HepG2 (cell line): ENCODE results near the gene C22orf15. TPM values are rescaled to one million over a fixed set of nuclear protein-coding genes. Genes with fewer than 3 reads are reported as not detected.
A peak's percentile ranks its signal among the peaks of the same experiment; 100 is the strongest.

Experiments used
- AKAP8 ChIP-seq: sonication (generic); formaldehyde crosslinking; IDR thresholded peaks from 2 replicates; pipeline ENCODE4 v1.5.1; 2020; ENCODE audit warnings: mild to moderate bottlenecking, missing genetic modification reagents
- ATF1 ChIP-seq: IDR thresholded peaks from 2 replicates; pipeline ENCODE4 v1.6.1; 2016; ENCODE audit warnings: mild to moderate bottlenecking, control low read depth
- ATF4 ChIP-seq, 2 experiments: fragments of 450-650 bp in 1 of 2; sonication (generic) in 1 of 2; formaldehyde crosslinking; IDR thresholded peaks; 2 replicates each; pipeline versions ENCODE4 v1.5.0 to v1.8.0; 2020 to 2022; ENCODE audit warnings: mild to moderate bottlenecking in 1 of 2, missing genetic modification reagents in 1 of 2
- EHMT2 ChIP-seq: fragments of 200-600 bp; sonication (generic); IDR thresholded peaks from 2 replicates; pipeline ENCODE4 v1.7.0; 2017; ENCODE audit warnings: antibody characterized with exemption, low read depth, low read length, borderline replicate concordance
- NBN ChIP-seq: fragments of 450-650 bp; conservative IDR thresholded peaks from 2 replicates; pipeline ENCODE4 v1.6.1; 2017
- RCOR2 ChIP-seq: IDR thresholded peaks from 2 replicates; pipeline ENCODE4 v1.6.1; 2016; ENCODE audit warnings: missing biosample characterization, missing genetic modification reagents
- TBX3 ChIP-seq: fragments of 450-650 bp; IDR thresholded peaks from 2 replicates; pipeline ENCODE4 v1.6.1; 2017; ENCODE audit warnings: antibody characterized with exemption, mild to moderate bottlenecking, inconsistent platforms, borderline replicate concordance
- ZNF276 ChIP-seq: sonication (generic); formaldehyde crosslinking; IDR thresholded peaks from 2 replicates; pipeline ENCODE4 v1.4.0; 2020; ENCODE audit warnings: mild to moderate bottlenecking, low read depth, missing genetic modification reagents
- ZNF737 ChIP-seq: sonication (generic); formaldehyde crosslinking; IDR thresholded peaks from 2 replicates; pipeline ENCODE4 v1.5.0; 2020; ENCODE audit warnings: missing genetic modification reagents, mild to moderate bottlenecking, borderline replicate concordance
- ZNF816 ChIP-seq: sonication (generic); formaldehyde crosslinking; IDR thresholded peaks from 2 replicates; pipeline ENCODE4 v1.8.0; 2022; ENCODE audit warnings: missing genetic modification reagents, mild to moderate bottlenecking, borderline replicate concordance
- polyA plus RNA-seq, 8 experiments: library from polyadenylated mRNA; depleted of rRNA in 3 of 8; stranded (reverse) in 7 of 8; unstranded in 1 of 8; fragments of >200 nt; fragmentation: Illumina TruSeq in 4 of 8; extraction: Trizol in 4 of 8; gene quantifications; 2 replicates each; pipeline versions ENCODE4 v1.2.1 to v1.2.3, GENCODE V29; 2011 to 2016; ENCODE audit warnings: low read depth in 4 of 8, missing spikeins in 1 of 8, mixed read lengths in 1 of 8; ENCODE audit not compliant: insufficient read depth in 1 of 8
- total RNA-seq, 5 experiments: library from RNA; depleted of rRNA; stranded (reverse); fragments of >200 nt; fragmentation: Illumina TruSeq; extraction: Trizol; gene quantifications; 2 replicates each; pipeline ENCODE4 v1.2.3, GENCODE V29; 2016; ENCODE audit warnings: low read depth in 1 of 5
- TF ChIP-seq, protein P1 (sequence below): sonication (generic); formaldehyde crosslinking; IDR thresholded peaks from one replicate; pipeline ENCODE4 v1.5.1; 2020; ENCODE audit warnings: mild to moderate bottlenecking, missing genetic modification reagents; ENCODE audit errors: not compliant biosample characterization
- TF ChIP-seq, protein P2 (sequence below): sonication (generic); formaldehyde crosslinking; IDR thresholded peaks from 2 replicates; pipeline ENCODE4 v1.5.0; 2020; ENCODE audit warnings: missing genetic modification reagents, mild to moderate bottlenecking, borderline replicate concordance

Gene C22orf15
- total and polyA plus RNA-seq, 2 of the 13 experiments (the other 11 are each of a cell fraction or from before 2014, with no cell fraction given) = not detected

- TF ChIP-seq, protein P1, sequence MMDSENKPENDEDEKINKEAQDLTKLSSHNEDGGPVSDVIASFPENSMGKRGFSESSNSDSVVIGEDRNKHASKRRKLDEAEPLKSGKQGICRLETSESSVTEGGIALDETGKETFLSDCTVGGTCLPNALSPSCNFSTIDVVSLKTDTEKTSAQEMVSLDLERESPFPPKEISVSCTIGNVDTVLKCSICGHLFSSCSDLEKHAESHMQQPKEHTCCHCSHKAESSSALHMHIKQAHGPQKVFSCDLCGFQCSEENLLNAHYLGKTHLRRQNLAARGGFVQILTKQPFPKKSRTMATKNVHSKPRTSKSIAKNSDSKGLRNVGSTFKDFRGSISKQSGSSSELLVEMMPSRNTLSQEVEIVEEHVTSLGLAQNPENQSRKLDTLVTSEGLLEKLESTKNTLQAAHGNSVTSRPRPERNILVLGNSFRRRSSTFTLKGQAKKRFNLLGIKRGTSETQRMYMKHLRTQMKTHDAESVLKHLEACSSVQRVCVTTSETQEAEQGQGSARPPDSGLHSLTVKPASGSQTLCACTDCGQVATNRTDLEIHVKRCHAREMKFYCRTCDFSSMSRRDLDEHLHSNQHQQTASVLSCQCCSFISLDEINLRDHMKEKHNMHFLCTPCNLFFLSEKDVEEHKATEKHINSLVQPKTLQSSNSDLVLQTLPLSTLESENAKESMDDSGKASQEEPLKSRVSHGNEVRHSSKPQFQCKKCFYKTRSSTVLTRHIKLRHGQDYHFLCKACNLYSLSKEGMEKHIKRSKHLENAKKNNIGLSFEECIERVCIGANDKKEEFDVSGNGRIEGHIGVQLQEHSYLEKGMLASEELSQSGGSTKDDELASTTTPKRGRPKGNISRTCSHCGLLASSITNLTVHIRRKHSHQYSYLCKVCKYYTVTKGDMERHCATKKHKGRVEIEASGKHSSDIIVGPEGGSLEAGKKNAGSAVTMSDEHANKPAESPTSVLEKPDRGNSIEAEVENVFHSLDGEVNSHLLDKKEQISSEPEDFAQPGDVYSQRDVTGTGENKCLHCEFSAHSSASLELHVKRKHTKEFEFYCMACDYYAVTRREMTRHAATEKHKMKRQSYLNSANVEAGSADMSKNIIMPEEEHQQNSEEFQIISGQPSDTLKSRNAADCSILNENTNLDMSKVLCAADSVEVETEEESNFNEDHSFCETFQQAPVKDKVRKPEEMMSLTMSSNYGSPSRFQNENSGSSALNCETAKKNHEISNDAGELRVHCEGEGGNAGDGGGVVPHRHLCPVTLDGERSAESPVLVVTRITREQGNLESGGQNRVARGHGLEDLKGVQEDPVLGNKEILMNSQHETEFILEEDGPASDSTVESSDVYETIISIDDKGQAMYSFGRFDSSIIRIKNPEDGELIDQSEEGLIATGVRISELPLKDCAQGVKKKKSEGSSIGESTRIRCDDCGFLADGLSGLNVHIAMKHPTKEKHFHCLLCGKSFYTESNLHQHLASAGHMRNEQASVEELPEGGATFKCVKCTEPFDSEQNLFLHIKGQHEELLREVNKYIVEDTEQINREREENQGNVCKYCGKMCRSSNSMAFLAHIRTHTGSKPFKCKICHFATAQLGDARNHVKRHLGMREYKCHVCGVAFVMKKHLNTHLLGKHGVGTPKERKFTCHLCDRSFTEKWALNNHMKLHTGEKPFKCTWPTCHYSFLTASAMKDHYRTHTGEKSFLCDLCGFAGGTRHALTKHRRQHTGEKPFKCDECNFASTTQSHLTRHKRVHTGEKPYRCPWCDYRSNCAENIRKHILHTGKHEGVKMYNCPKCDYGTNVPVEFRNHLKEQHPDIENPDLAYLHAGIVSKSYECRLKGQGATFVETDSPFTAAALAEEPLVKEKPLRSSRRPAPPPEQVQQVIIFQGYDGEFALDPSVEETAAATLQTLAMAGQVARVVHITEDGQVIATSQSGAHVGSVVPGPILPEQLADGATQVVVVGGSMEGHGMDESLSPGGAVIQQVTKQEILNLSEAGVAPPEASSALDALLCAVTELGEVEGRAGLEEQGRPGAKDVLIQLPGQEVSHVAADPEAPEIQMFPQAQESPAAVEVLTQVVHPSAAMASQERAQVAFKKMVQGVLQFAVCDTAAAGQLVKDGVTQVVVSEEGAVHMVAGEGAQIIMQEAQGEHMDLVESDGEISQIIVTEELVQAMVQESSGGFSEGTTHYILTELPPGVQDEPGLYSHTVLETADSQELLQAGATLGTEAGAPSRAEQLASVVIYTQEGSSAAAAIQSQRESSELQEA (CRISPR knock-in tag) = no peak
- TF ChIP-seq ZNF737 (CRISPR knock-in tag) (no peak), ZNF816 (CRISPR knock-in tag) (0 out of 2 replicates have a peak, but pooled peaks have one; percentile 32), ATF1 (CRISPR knock-in tag) (no peak), ATF4 (CRISPR knock-in tag; IDR thresholded peaks at IDR 0.05) (no peak), EHMT2 (no peak), RCOR2 (CRISPR knock-in tag) (0 out of 2 replicates have a peak, but pooled peaks have one; percentile 37), ZNF276 (CRISPR knock-in tag) (no peak), TBX3 (no peak), NBN (no peak), AKAP8 (CRISPR knock-in tag) (no peak)
- TF ChIP-seq, protein P2, sequence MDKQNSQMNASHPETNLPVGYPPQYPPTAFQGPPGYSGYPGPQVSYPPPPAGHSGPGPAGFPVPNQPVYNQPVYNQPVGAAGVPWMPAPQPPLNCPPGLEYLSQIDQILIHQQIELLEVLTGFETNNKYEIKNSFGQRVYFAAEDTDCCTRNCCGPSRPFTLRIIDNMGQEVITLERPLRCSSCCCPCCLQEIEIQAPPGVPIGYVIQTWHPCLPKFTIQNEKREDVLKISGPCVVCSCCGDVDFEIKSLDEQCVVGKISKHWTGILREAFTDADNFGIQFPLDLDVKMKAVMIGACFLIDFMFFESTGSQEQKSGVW = no peak
These were observed 21.5 kb downstream of the C22orf15 start (continued) for GRCh38 chr22:23784215-23784732.
